A549 treated with DMSO at 1 μM for 4 hours (cell line): Measurements from ENCODE around the gene PHF24. TPM values are rescaled to one million over a fixed set of nuclear protein-coding genes. Genes with fewer than 3 reads are reported as not detected.

Experiments used
- total RNA-seq: library from RNA; stranded (reverse); fragments of 200-300 nt; extraction: Qiagen RNA extraction; gene quantifications from 5 replicates; pipeline ENCODE4 v1.2.3, GENCODE V29; 2022; ENCODE audit warnings: low read depth

The PHF24 gene
- total RNA-seq: 0.07 to 0.18 TPM (median 0.17 TPM) in 5 replicates

GRCh38 chr9:34957492-34958410, at the start of gene PHF24:
Gene PHF24, plus strand, starts transcription at chr9:34958285. Its CDS starts 13,014 bp downstream, at chr9:34971299.

GRCh38 chr9:34989003-34989945, 31.2 kb downstream of the PHF24 start, which contains the start of gene DNAJB5:
Gene DNAJB5, plus strand, starts transcription at chr9:34989745. Its CDS starts 886 bp downstream, at chr9:34990631.

Other genes starting within 250 kb of the PHF24 start
- not detected in 5 replicates for gene CCL21, start 248.1 kb upstream of the PHF24 start, total RNA-seq
- gene DNAJB5, start 31.5 kb downstream of the PHF24 start, total RNA-seq: 3.7 to 5.4 TPM (median 4.8 TPM) in 5 replicates
- gene VCP, start 114.3 kb downstream of the PHF24 start, total RNA-seq: 264 to 322 TPM (median 298 TPM) in 5 replicates
- gene FANCG, start 121.7 kb downstream of the PHF24 start, total RNA-seq: 35.8 to 58.3 TPM (median 55.3 TPM) in 5 replicates
- gene PIGO, start 138.3 kb downstream of the PHF24 start, total RNA-seq: 45.3 to 52.5 TPM (median 50.2 TPM) in 5 replicates
- gene STOML2, start 144.8 kb downstream of the PHF24 start, total RNA-seq: 216 to 280 TPM (median 256 TPM) in 5 replicates
- 6.9 to 10.1 TPM (median 8.8 TPM) in 5 replicates for gene ATOSB, start 157.6 kb downstream of the PHF24 start, total RNA-seq
- gene UNC13B, start 203.7 kb downstream of the PHF24 start, total RNA-seq: 8.7 to 10.1 TPM (median 9.8 TPM) in 5 replicates